Measurements from ENCODE around the gene MRPL50. TPM values are rescaled to one million over a fixed set of nuclear protein-coding genes. Genes with fewer than 3 reads are reported as not detected.

Gene MRPL50
- total and polyA plus RNA-seq, 9 of the 15 experiments (the other 6 are each of a cell fraction or from before 2014, with no cell fraction given): 17.5 to 107 (median 37.4) TPM

DNA sequence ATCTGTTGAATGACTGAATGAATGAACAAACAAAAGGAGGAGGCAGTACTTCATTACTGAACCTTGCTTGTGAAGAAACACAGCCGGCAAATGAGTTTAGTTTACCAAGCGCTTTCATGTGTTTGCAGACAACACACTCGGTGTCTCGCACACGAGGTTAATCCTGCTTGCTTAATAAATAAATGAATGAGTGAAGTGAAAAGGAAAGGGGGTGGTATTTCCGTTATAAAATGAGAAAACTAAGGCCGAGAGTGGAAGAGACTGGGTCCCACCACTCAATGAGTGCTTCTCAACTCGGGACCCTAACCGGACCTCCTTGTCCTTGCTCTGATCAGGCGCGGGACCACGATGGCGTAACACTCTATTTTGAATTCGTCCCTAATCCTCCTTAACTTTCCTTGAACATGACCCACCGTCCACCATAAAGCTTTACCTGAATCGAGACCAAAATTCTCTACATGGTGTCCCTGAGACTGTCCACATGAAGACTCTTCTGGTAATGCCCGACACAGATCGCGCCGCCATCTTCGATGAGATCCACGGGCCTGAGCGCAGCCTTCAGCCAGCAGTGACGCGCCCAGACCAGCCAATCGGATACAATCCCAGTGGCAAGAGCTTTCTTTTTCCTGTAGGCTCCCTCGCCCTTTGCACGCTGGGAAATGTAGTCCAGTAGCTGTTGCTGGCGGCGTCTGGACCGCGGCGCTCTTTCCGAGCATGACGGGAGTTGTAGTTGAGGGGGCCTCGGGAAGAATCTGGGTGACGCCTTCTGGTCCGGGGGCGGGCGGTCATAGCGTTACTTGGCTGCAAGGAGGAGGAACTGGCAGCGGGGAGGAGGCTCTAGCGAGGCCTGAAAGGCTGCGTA, at the start of gene MRPL50, which contains the start of gene ZNF189 (continued):
- TF ChIP-seq RBFOX2 (IDR thresholded peaks at IDR 0.05; ENCODE audit: low read depth, low read length): peak; percentile 94
- peak; percentile 83 for TF ChIP-seq PML (IDR thresholded peaks at IDR 0.05; ENCODE audit: low read length)
- no peak for TF ChIP-seq EZH2 (IDR thresholded peaks at IDR 0.05; ENCODE audit: borderline replicate concordance, low read depth, low read length)
- no peak for TF ChIP-seq ZNF324 (CRISPR knock-in tag; IDR thresholded peaks at IDR 0.05)
- no peak for TF ChIP-seq ZNF583 (CRISPR knock-in tag; IDR thresholded peaks at IDR 0.05)
- peak; percentile 72 for TF ChIP-seq CEBPB (tag; IDR thresholded peaks at IDR 0.05)
- TF ChIP-seq ZKSCAN1 (IDR thresholded peaks at IDR 0.05; ENCODE audit: low read depth, low read length): peak; percentile 28; the same call in 1 of the 2 replicates
- peak; percentile 40; the same call in 1 of the 2 replicates for TF ChIP-seq ZNF384 (IDR thresholded peaks at IDR 0.05; ENCODE audit: low read depth, low read length)
- peak; percentile 65; the same call in 1 of the 2 replicates for TF ChIP-seq TFAP4 (CRISPR knock-in tag; IDR thresholded peaks at IDR 0.05; ENCODE audit: borderline replicate concordance)
- TF ChIP-seq MTA3 (IDR thresholded peaks at IDR 0.05; ENCODE audit: borderline replicate concordance): peak; percentile 63; the same call in 1 of the 2 replicates
- no peak for TF ChIP-seq ZFP1 (CRISPR knock-in tag; IDR thresholded peaks at IDR 0.05)
- peak; percentile 86 for TF ChIP-seq MTA1 (IDR thresholded peaks at IDR 0.05; ENCODE audit: borderline replicate concordance)
- peak; percentile 79 for TF ChIP-seq PHF8 (IDR thresholded peaks at IDR 0.05; ENCODE audit: borderline replicate concordance, low read length)
- TF ChIP-seq HNRNPLL (IDR thresholded peaks at IDR 0.05; ENCODE audit: low read depth, low read length, poor library complexity, severe bottlenecking): peak; percentile 45
- TF ChIP-seq ZBTB1 (CRISPR knock-in tag; IDR thresholded peaks at IDR 0.05; ENCODE audit: borderline replicate concordance, low read depth): no peak
- peak; percentile 87 for TF ChIP-seq POLR2H (tag; IDR thresholded peaks at IDR 0.05; ENCODE audit: low read depth)
- peak; percentile 95 for TF ChIP-seq TAF1 (IDR thresholded peaks at IDR 0.05; ENCODE audit: control insufficient read depth, extremely low read depth, insufficient read depth, low read length, severe bottlenecking)
- TF ChIP-seq MYC (IDR thresholded peaks at IDR 0.05; ENCODE audit: low read depth, low read length): peak; percentile 71
- no peak for TF ChIP-seq MYC (CRISPR knock-in tag; IDR thresholded peaks at IDR 0.05; ENCODE audit: borderline replicate concordance, low read depth)
- TF ChIP-seq PHF21A (IDR thresholded peaks at IDR 0.05; ENCODE audit: borderline replicate concordance, low read depth): no peak
- no peak for TF ChIP-seq FOXK1 (CRISPR knock-in tag; IDR thresholded peaks at IDR 0.05; ENCODE audit: borderline replicate concordance)
- TF ChIP-seq FOXP1 (CRISPR knock-in tag; IDR thresholded peaks at IDR 0.05): 0 out of 2 replicates have a peak, but pooled peaks have one; percentile 18
- TF ChIP-seq SPI1 (IDR thresholded peaks at IDR 0.05; ENCODE audit: borderline replicate concordance, low read depth, low read length): peak; percentile 58; the same call in 1 of the 2 replicates
- TF ChIP-seq SP1 (CRISPR knock-in tag; IDR thresholded peaks at IDR 0.05): peak; percentile 58; the same call in 1 of the 2 replicates
- 0 out of 2 replicates have a peak, but pooled peaks have one; percentile 14 for TF ChIP-seq KHSRP (IDR thresholded peaks at IDR 0.05)
- TF ChIP-seq ZNF75A (CRISPR knock-in tag; IDR thresholded peaks at IDR 0.05): no peak
- peak; percentile 56; the same call in 1 of the 2 replicates for TF ChIP-seq CTBP1 (IDR thresholded peaks at IDR 0.05; ENCODE audit: borderline replicate concordance)
- TF ChIP-seq MTF1 (CRISPR knock-in tag; IDR thresholded peaks at IDR 0.05; ENCODE audit: borderline replicate concordance): no peak
- TF ChIP-seq GABPA (tag; conservative IDR thresholded peaks at IDR 0.05; ENCODE audit: low read depth): peak; percentile 82

Measured in K562 (cell line).